RWPE1 (cell line): ENCODE results near the gene FAM76A.
A peak's percentile ranks its signal among the peaks of the same experiment; 100 is the strongest.

Source experiments
- CTCF ChIA-PET: fragments of 350-600 bp; sonication (Branson Sonifier 250); formaldehyde crosslinking; extraction: SDS; loops from one replicate; lab custom pipeline; 2021; lab: Yijun Ruan, JAX
- POLR2A ChIA-PET: fragments of 400-600 bp; formaldehyde crosslinking; extraction: SDS; loops from one replicate; lab custom pipeline; 2020; ENCODE audit warnings: antibody characterized with exemption; ENCODE audit not compliant: low non-redundant PET; lab: Yijun Ruan, JAX
- DNase-seq: peaks from one replicate; pipeline ENCODE4 v3.0.0; 2012; ENCODE audit warnings: low spot score
- H3K27ac ChIP-seq: fragments of 450-650 bp; 2 replicates; pipeline ENCODE4 v1.5.1; 2017
- CTCF ChIP-seq: fragments of 450-650 bp; conservative IDR thresholded peaks from 2 replicates; pipeline ENCODE4 v1.5.1; 2017; ENCODE audit warnings: low read depth, mild to moderate bottlenecking

The FAM76A gene

GRCh38 chr1:27762033-27762432, 36.3 kb downstream of the FAM76A start:
- POLR2A ChIA-PET = no interaction called here
- DNase-seq = no peak
- no peak for TF ChIP-seq CTCF
- CTCF ChIA-PET = no interaction called here
- H3K27ac ChIP-seq = no peak overlapping the region

- TF ChIP-seq CTCF = no peak
- CTCF ChIA-PET = interaction anchor here (0.5 to 0.8 kb wide), 3 partner anchors 8 to 347 kb away, joined by 3 to 4 read pairs (median 3); partner anchors contain the start of gene STX12
- no peak overlapping the region for H3K27ac ChIP-seq
- DNase-seq = no peak
- POLR2A ChIA-PET = no interaction called here
Measured at GRCh38 chr1:27763358-27763757, 37.6 kb downstream of the FAM76A start.

GRCh38 chr1:27770293-27770830, 44.6 kb downstream of the FAM76A start:
- TF ChIP-seq CTCF = no peak
- no peak overlapping the region for H3K27ac ChIP-seq
- ChIA-PET CTCF (interaction anchor here (0.6 to 1.1 kb wide), 3 partner anchors 11 to 25 kb away, joined by 3 read pairs; no protein-coding TSS in a partner anchor), POLR2A (no interaction called here)
- DNase-seq = no peak

- no peak for DNase-seq
- ChIA-PET CTCF (interaction anchor here (0.7 to 1.1 kb wide), 4 partner anchors 9 to 100 kb away, joined by 3 to 5 read pairs (median 4); partner anchors contain the start of genes FAM76A and IFI6), POLR2A (interaction anchor here (0.6 to 1.1 kb wide), 3 partner anchors 28 to 113 kb away, joined by 3 to 7 read pairs (median 4); partner anchors contain the start of gene IFI6)
- peak overlapping the region; percentile 84 for H3K27ac ChIP-seq
- no peak for TF ChIP-seq CTCF
Measured at GRCh38 chr1:27772036-27772931, 46.5 kb downstream of the FAM76A start.

- peak; percentile 99 for DNase-seq
- TF ChIP-seq CTCF = no peak
- ChIA-PET CTCF (interaction anchor here (0.6 to 1.1 kb wide), 5 partner anchors 10 to 427 kb away, joined by 3 to 4 read pairs (median 4); partner anchors contain the start of genes FAM76A and IFI6), POLR2A (interaction anchor here (0.9 to 1.1 kb wide), 2 partner anchors 101 to 114 kb away, joined by 4 to 7 read pairs; partner anchors contain the start of gene IFI6)
- H3K27ac ChIP-seq = peak within 1 kb of the TSS; percentile 84
Measured at GRCh38 chr1:27772932-27773825, 47.4 kb downstream of the FAM76A start, which contains the start of gene STX12. Gene STX12 (plus strand): TSS chr1:27773219. CDS start chr1:27773308, 89 bp downstream.
